OCI-LY3 (cell line): ENCODE measurements around the gene HECW1.

ENCODE experiments used
- EZH2phosphoT487 ChIP-seq: fragments of 200-600 bp; shearing (Covaris generic); IDR thresholded peaks from 2 replicates; pipeline ENCODE4 v1.6.1; 2018; ENCODE audit warnings: antibody characterized with exemption, mixed run types, low read depth
- TF ChIP-seq, protein P1 (sequence below): fragments of 200-600, 300-600 bp; sonication (generic); IDR thresholded peaks from 2 replicates; pipeline ENCODE4 v1.5.1; 2014; ENCODE audit warnings: antibody characterized with exemption, low read length, low read depth

DNA sequence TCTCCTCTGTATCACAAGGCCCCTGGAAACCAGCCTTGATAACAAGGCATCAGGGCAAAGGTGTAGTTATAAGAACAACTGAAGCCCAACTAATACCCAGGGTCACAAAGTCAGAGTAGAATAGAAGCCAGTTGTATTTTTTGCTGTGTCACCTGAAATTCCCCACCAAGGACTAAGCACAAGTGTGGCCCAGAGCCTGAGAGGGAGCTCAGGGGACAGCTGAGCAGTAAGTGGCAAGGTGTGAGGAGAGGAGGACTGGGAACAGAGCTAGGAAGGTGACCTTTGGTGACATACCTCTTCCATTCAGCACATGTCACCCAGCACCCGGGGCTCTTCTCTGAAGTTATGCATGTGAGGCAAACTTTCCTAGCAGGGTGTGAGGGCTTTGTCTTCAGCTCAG, 179.9 kb downstream of the HECW1 start:
- TF ChIP-seq, protein P1, sequence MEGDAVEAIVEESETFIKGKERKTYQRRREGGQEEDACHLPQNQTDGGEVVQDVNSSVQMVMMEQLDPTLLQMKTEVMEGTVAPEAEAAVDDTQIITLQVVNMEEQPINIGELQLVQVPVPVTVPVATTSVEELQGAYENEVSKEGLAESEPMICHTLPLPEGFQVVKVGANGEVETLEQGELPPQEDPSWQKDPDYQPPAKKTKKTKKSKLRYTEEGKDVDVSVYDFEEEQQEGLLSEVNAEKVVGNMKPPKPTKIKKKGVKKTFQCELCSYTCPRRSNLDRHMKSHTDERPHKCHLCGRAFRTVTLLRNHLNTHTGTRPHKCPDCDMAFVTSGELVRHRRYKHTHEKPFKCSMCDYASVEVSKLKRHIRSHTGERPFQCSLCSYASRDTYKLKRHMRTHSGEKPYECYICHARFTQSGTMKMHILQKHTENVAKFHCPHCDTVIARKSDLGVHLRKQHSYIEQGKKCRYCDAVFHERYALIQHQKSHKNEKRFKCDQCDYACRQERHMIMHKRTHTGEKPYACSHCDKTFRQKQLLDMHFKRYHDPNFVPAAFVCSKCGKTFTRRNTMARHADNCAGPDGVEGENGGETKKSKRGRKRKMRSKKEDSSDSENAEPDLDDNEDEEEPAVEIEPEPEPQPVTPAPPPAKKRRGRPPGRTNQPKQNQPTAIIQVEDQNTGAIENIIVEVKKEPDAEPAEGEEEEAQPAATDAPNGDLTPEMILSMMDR, result no peak
- TF ChIP-seq EZH2phosphoT487, result no peak
